ENCODE measurements around the gene NKD1.

Gene NKD1

DNA sequence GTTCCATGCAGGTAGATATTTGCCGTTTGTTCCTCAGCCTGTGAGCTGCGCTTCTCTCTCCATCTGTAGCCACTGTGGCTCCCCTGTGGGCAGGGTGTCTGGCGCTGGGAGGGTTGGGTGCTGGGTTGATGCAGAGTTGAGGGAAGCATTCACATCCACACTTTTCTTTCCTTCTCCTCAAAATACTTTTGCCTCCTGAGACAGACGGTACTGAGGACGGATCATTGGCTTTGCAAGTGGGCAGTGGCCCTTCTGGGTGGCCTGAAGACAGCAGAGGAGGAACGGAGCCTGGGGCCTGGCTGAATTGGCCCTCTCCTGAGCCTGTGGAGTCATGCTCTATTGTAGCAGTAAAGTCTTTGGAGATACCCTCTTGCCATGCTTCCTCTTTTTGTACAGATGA, 43.0 kb downstream of the NKD1 start:
- TF ChIP-seq, protein P1, sequence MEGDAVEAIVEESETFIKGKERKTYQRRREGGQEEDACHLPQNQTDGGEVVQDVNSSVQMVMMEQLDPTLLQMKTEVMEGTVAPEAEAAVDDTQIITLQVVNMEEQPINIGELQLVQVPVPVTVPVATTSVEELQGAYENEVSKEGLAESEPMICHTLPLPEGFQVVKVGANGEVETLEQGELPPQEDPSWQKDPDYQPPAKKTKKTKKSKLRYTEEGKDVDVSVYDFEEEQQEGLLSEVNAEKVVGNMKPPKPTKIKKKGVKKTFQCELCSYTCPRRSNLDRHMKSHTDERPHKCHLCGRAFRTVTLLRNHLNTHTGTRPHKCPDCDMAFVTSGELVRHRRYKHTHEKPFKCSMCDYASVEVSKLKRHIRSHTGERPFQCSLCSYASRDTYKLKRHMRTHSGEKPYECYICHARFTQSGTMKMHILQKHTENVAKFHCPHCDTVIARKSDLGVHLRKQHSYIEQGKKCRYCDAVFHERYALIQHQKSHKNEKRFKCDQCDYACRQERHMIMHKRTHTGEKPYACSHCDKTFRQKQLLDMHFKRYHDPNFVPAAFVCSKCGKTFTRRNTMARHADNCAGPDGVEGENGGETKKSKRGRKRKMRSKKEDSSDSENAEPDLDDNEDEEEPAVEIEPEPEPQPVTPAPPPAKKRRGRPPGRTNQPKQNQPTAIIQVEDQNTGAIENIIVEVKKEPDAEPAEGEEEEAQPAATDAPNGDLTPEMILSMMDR (IDR thresholded peaks at IDR 0.05; ENCODE audit: borderline replicate concordance, insufficient read depth, low read depth, low read length), result no peak
- no peak overlapping the region for H3K4me3 ChIP-seq (ENCODE audit: low read depth, low read length)

- TF ChIP-seq, protein P1 (IDR thresholded peaks at IDR 0.05; ENCODE audit: borderline replicate concordance, insufficient read depth, low read depth, low read length), result no peak
- H3K4me3 ChIP-seq (ENCODE audit: low read depth, low read length), result no peak overlapping the region
Measured at GRCh38 chr16:50591800-50592771, 43.9 kb downstream of the NKD1 start.

DNA sequence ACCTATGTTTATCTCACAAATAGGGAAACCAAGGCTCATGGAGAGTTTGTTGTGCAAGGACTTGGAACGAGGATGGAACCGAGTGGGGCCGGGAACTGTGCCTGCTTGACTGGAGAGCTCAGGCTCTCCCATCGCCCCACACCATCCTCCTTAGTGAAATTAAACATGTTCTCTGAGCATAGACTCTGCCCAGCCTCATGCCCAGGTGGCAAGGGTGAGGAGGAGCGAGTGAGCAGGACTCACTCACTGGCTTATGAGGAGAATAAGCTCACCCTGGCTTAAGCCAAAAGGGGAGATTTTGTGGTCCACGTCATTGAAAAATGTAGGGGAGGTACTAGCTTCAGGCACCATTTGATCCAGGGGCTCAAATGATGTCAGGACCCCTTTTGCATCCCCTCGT, 44.8 kb downstream of the NKD1 start:
- no peak overlapping the region for H3K4me3 ChIP-seq (ENCODE audit: low read depth, low read length)
- TF ChIP-seq, protein P1 (IDR thresholded peaks at IDR 0.05; ENCODE audit: borderline replicate concordance, insufficient read depth, low read depth, low read length), result no peak

GRCh38 chr16:50593410-50594150, 45.4 kb downstream of the NKD1 start:
- TF ChIP-seq, protein P1 (IDR thresholded peaks at IDR 0.05; ENCODE audit: borderline replicate concordance, insufficient read depth, low read depth, low read length), result no peak
- no peak overlapping the region for H3K4me3 ChIP-seq (ENCODE audit: low read depth, low read length)

DNA sequence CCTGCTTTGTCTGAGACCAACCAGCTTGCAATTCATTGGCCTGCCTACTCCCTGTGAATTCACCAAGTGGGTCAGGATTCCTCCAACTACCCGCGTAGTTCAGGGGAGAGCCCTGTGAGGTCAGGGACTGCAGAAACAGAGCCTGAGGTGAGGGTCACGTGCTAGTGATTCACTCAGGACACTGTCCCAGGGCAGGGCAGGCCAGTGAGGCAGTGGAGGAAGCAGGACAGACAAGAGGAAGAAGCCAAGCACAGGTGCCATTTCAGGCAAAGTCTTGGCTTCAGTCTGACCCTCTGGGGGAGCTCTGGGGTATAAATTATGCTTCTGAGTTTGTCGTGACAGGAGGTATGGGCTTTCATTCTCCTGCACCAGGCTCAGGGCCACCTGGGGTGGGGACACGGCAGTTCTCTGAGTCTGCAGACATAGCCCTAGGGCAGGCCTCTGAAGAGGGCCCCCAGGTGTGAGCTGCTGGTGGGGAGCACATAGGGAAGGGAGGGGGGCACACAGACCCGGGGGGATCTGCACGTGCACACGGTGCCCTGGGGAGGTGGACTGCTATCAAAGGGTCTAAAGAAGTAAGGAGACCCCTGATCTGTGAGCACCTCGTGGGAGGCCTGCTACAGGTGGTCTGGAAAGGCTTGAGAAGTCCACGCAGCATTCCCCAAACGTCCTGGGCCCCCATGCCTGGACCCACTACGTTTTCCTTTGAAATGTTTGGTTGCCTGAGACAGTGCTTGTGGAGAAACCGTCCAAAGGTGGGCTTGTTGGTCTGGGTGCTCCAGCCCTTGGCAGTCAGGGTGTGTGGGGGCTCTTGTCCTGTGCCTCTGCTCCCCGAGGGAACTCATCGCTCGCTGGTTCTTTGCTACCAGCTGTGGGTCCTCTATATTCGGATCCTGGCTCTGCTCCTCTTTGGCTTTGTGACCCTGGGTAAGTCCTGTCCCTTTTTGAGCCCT, 46.4 kb downstream of the NKD1 start:
- H3K4me3 ChIP-seq (ENCODE audit: low read depth, low read length), result no peak overlapping the region
- TF ChIP-seq, protein P1 (IDR thresholded peaks at IDR 0.05; ENCODE audit: borderline replicate concordance, insufficient read depth, low read depth, low read length), result no peak

GRCh38 chr16:50595859-50596258, 47.7 kb downstream of the NKD1 start:
- TF ChIP-seq, protein P1 (IDR thresholded peaks at IDR 0.05; ENCODE audit: borderline replicate concordance, insufficient read depth, low read depth, low read length), result no peak
- H3K4me3 ChIP-seq (ENCODE audit: low read depth, low read length), result no peak overlapping the region
